Mesenchymal stem cell (in vitro differentiated cells and primary cell): Measurements from ENCODE around the gene PKHD1.

Source experiments
- DNase-seq: peaks from one replicate; pipeline ENCODE4 v3.0.0-alpha.2; 2013
- H2AFZ ChIP-seq: one replicate; pipeline ENCODE4 v1.6.1; 2013; ENCODE audit warnings: low read depth, mild to moderate bottlenecking, control low read depth, inconsistent platforms, low read length, moderate library complexity
- H2AK5ac ChIP-seq: 2 replicates; pipeline ENCODE4 v1.6.1; 2013; ENCODE audit warnings: low read length, moderate library complexity, mild to moderate bottlenecking, inconsistent platforms; ENCODE audit not compliant: severe bottlenecking
- H2BK120ac ChIP-seq: one replicate; pipeline ENCODE4 v1.6.1; 2013; ENCODE audit warnings: low read depth, mild to moderate bottlenecking, inconsistent platforms, low read length, moderate library complexity
- H2BK12ac ChIP-seq, 2 experiments: one replicate each; pipeline ENCODE4 v1.6.1; 2013; ENCODE audit warnings: inconsistent platforms in 2 of 2, low read length in 2 of 2, mild to moderate bottlenecking in 2 of 2, moderate library complexity in 2 of 2, control low read depth in 1 of 2
- H2BK15ac ChIP-seq: one replicate; pipeline ENCODE4 v1.6.1; 2013; ENCODE audit warnings: mild to moderate bottlenecking, low read depth, inconsistent platforms; ENCODE audit not compliant: poor library complexity, severe bottlenecking
- H2BK5ac ChIP-seq: 2 replicates; pipeline ENCODE4 v1.6.1; 2013; ENCODE audit warnings: low read depth, mild to moderate bottlenecking, low read length, control low read depth, inconsistent platforms; ENCODE audit not compliant: poor library complexity, severe bottlenecking
- H3K14ac ChIP-seq, 2 experiments: one replicate each; pipeline ENCODE4 v1.6.1; 2013; ENCODE audit warnings: inconsistent platforms in 2 of 2, low read length in 2 of 2, control low read depth in 1 of 2, mild to moderate bottlenecking in 1 of 2, moderate library complexity in 1 of 2
- H3K18ac ChIP-seq, 2 experiments: one replicate each; pipeline ENCODE4 v1.6.1; 2013; ENCODE audit warnings: inconsistent platforms in 2 of 2, low read length in 2 of 2, control low read depth in 1 of 2, low read depth in 1 of 2, mild to moderate bottlenecking in 1 of 2
- H3K23ac ChIP-seq, 2 experiments: one replicate each; pipeline ENCODE4 v1.6.1; 2013; ENCODE audit warnings: inconsistent platforms in 2 of 2, low read length in 2 of 2, mild to moderate bottlenecking in 2 of 2, moderate library complexity in 2 of 2, control low read depth in 1 of 2
- H3K27ac ChIP-seq: 2 replicates; pipeline ENCODE4 v1.5.1; 2013; ENCODE audit warnings: mild to moderate bottlenecking, moderate library complexity, low read length, control low read depth, inconsistent platforms; ENCODE audit not compliant: poor library complexity, severe bottlenecking
- H3K27me3 ChIP-seq, 2 experiments: 2 replicates each; pipeline versions ENCODE4 v1.6.1 to v1.7.0; 2013; ENCODE audit warnings: low read length in 2 of 2, mild to moderate bottlenecking in 2 of 2, moderate library complexity in 2 of 2, control low read depth in 1 of 2, inconsistent platforms in 1 of 2; ENCODE audit not compliant: control insufficient read depth in 1 of 2, insufficient read depth in 1 of 2
- H3K36me3 ChIP-seq, 2 experiments: 2 replicates each; pipeline versions ENCODE4 v1.6.1 to v1.7.0; 2013; ENCODE audit warnings: low read length in 2 of 2, control low read depth in 1 of 2, inconsistent platforms in 1 of 2, low read depth in 1 of 2, mild to moderate bottlenecking in 1 of 2; ENCODE audit not compliant: insufficient read depth in 2 of 2, control insufficient read depth in 1 of 2
- H3K4ac ChIP-seq, 2 experiments: one replicate each; pipeline ENCODE4 v1.6.1; 2013; ENCODE audit warnings: inconsistent platforms in 2 of 2, low read length in 2 of 2, mild to moderate bottlenecking in 2 of 2, moderate library complexity in 2 of 2, control low read depth in 1 of 2, low read depth in 1 of 2
- H3K4me1 ChIP-seq: 2 replicates; pipeline ENCODE4 v1.6.1; 2013; ENCODE audit warnings: low read depth, low read length, control low read depth; ENCODE audit not compliant: control insufficient read depth, insufficient read depth
- H3K4me2 ChIP-seq: 2 replicates; pipeline ENCODE4 v1.6.1; 2013; ENCODE audit warnings: low read length, mild to moderate bottlenecking, inconsistent platforms; ENCODE audit not compliant: poor library complexity, severe bottlenecking
- H3K4me3 ChIP-seq, 2 experiments: 2 replicates each; pipeline versions ENCODE4 v1.5.1 to v1.7.0; 2013; ENCODE audit warnings: low read length in 2 of 2, mild to moderate bottlenecking in 2 of 2, control low read depth in 1 of 2, low read depth in 1 of 2; ENCODE audit not compliant: insufficient read depth in 1 of 2
- H3K79me1 ChIP-seq: replicated peaks from 2 replicates; pipeline ENCODE4 v1.6.1; 2013; ENCODE audit warnings: mild to moderate bottlenecking, control low read depth, low read length, inconsistent platforms; ENCODE audit not compliant: poor library complexity, severe bottlenecking
- H3K9ac ChIP-seq: 2 replicates; pipeline ENCODE4 v1.7.0; 2013; ENCODE audit warnings: mild to moderate bottlenecking, low read length, moderate library complexity
- H3K9me3 ChIP-seq: 2 replicates; pipeline ENCODE4 v1.7.0; 2013; ENCODE audit warnings: mild to moderate bottlenecking, low read length; ENCODE audit not compliant: control insufficient read depth
- H4K8ac ChIP-seq: one replicate; pipeline ENCODE4 v1.6.1; 2013; ENCODE audit warnings: inconsistent platforms, mild to moderate bottlenecking, low read length, moderate library complexity
- H4K91ac ChIP-seq: one replicate; pipeline ENCODE4 v1.6.1; 2013; ENCODE audit warnings: mild to moderate bottlenecking, low read length, inconsistent platforms
- WGBS: methylation state at CpG from one replicate; pipeline ENCODE4 v1.1.7; 2013; ENCODE audit warnings: mixed read lengths; 5-methylcytosine and 5-hydroxymethylcytosine counted together

PKHD1 gene

DNA sequence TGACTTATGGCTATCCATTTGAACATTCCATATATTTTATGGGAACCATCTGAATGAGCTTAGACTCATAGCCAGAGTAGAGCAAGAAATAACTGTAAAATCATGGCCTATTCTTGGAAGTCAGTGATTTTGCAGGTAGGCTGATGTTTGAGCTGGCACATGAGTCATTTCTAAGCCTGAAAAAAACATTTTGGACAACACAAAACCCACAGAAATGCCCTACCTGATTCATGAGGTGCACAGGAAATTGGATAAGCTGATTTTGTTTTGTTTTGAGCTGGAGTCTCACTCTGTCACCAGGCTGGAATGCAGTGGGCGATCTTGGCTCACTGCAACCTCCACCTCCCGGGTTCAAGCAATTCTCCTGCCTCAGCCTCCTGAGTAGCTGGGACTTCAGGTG, 443.0 kb downstream of the PKHD1 start:
- Histone ChIP-seq H3K23ac (no peak overlapping the region), H3K18ac (no peak overlapping the region), H3K9ac (no peak overlapping the region), H2BK15ac (no peak overlapping the region), H3K14ac (no peak overlapping the region), H2BK120ac (no peak overlapping the region), H2AFZ (no peak overlapping the region), H3K9me3 (no peaks in the 10 kb centered on the region), H3K4me3 (no peak overlapping the region), H3K27ac (no peak overlapping the region), H2BK12ac (no peak overlapping the region), H3K4me2 (no peak overlapping the region), H2AK5ac (no peak overlapping the region), H3K27me3 (no peaks in the 10 kb centered on the region), H3K4ac (no peak overlapping the region), H4K91ac (no peak overlapping the region), H3K4me1 (no peaks in the 10 kb centered on the region), H3K36me3 (no peaks in the 10 kb centered on the region), H2BK5ac (no peak overlapping the region), H3K79me1 (no peaks in the 10 kb centered on the region), H4K8ac (no peak overlapping the region)
- no peak for DNase-seq
- WGBS = 100% methylated on average over 2 of the region's 2 CpGs

DNA sequence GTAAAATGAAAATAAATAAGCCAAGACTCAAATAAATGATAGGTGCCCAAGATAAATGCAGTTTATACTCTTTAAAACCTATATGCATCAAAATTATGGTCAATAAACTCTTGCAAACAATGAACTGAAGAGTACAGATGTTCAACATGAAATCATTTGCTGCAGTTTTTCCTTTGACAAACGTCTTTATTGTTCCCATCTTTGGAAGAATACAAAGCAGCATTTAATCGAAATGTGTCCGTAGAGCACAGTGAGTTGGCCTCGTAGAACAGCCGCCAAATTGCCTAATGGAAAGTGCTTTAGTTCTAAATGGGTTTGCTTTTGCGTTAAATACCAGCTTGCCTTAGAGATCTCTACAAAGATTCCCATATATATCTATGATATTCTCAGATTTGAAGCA, 447.4 kb downstream of the PKHD1 start:
- H4K91ac ChIP-seq = no peak overlapping the region
- no peaks in the 10 kb centered on the region for H3K27me3 ChIP-seq
- H3K27ac ChIP-seq = no peak overlapping the region
- no peaks in the 10 kb centered on the region for H3K79me1 ChIP-seq
- H4K8ac ChIP-seq = no peak overlapping the region
- no peaks in the 10 kb centered on the region for H3K4me1 ChIP-seq
- H2BK5ac ChIP-seq = no peak overlapping the region
- no peak overlapping the region for H3K4ac ChIP-seq
- no peak for DNase-seq
- no peak overlapping the region for H2AFZ ChIP-seq
- H3K9me3 ChIP-seq = no peaks in the 10 kb centered on the region
- H2BK12ac ChIP-seq = no peak overlapping the region
- H3K36me3 ChIP-seq = no peaks in the 10 kb centered on the region
- no peak overlapping the region for H3K4me3 ChIP-seq
- H3K4me2 ChIP-seq = no peak overlapping the region
- no peak overlapping the region for H2BK120ac ChIP-seq
- no peak overlapping the region for H2AK5ac ChIP-seq
- no peak overlapping the region for H3K18ac ChIP-seq
- H3K23ac ChIP-seq = no peak overlapping the region
- 84% methylated on average over 5 of the region's 6 CpGs for WGBS
- H2BK15ac ChIP-seq = no peak overlapping the region
- H3K9ac ChIP-seq = no peak overlapping the region
- H3K14ac ChIP-seq = no peak overlapping the region

DNA sequence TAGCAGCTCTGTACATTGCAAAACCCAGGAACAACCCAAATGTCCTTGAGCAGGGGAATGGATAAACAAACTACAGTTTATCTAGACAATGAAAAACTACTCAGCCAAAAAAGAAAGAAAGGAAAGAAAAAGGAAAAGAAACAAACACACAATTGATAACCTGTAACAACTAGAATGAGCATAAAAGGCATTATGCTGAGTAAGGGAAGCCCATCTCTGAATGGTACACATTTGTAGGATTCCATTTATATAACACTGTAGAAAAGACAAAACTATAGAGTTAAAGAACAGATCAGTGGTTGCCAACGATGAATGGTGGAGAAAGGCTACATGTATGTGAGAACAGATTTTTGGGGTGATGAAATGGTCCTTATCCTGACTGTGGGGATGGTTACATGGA, 454.0 kb downstream of the PKHD1 start:
- Histone ChIP-seq H3K4me1 (no peaks in the 10 kb centered on the region), H2BK12ac (no peak overlapping the region), H3K4me3 (no peak overlapping the region), H2AK5ac (no peak overlapping the region), H3K14ac (no peak overlapping the region), H2BK15ac (no peak overlapping the region), H2BK5ac (no peak overlapping the region), H3K9ac (no peak overlapping the region), H3K4ac (no peak overlapping the region), H3K36me3 (no peaks in the 10 kb centered on the region), H4K8ac (no peak overlapping the region), H2AFZ (no peak overlapping the region), H3K27ac (no peak overlapping the region), H3K4me2 (no peak overlapping the region), H4K91ac (no peak overlapping the region), H2BK120ac (no peak overlapping the region), H3K23ac (no peak overlapping the region), H3K18ac (no peak overlapping the region), H3K27me3 (no peaks in the 10 kb centered on the region), H3K79me1 (no peaks in the 10 kb centered on the region), H3K9me3 (peaks cover 5% of the 10 kb centered on the region)
- DNase-seq = no peak
- no CpG with 5 or more reads among the region's 1 CpG for WGBS

DNA sequence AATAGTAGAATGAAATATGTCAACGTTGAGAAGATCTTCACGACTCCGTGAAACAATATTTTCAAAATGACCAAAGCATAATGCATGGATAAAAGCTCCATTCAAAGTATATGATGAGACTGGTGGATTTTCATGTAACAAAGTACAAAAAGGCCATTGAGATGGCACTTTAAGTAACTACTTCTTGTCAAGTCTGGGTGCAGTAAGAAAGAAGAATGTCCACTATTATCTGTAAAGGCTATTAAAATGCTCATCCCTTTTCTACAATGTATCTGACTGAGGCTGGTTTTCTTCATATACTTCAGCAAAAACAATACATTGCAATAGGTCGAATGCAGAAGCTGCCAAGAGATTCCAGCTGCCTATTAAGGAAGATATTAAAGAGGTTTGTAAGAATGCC, 457.4 kb downstream of the PKHD1 start:
- Histone ChIP-seq H3K9me3 (peaks cover 6% of the 10 kb centered on the region), H2BK5ac (no peak overlapping the region), H4K8ac (no peak overlapping the region), H3K23ac (no peak overlapping the region), H3K4me1 (no peaks in the 10 kb centered on the region), H4K91ac (no peak overlapping the region), H3K36me3 (no peaks in the 10 kb centered on the region), H3K27me3 (no peaks in the 10 kb centered on the region), H2BK120ac (no peak overlapping the region), H2BK12ac (no peak overlapping the region), H3K9ac (no peak overlapping the region), H3K27ac (no peak overlapping the region), H3K14ac (no peak overlapping the region), H2AFZ (no peak overlapping the region), H3K4ac (no peak overlapping the region), H3K4me3 (no peak overlapping the region), H3K79me1 (no peaks in the 10 kb centered on the region), H2AK5ac (no peak overlapping the region), H2BK15ac (no peak overlapping the region), H3K4me2 (no peak overlapping the region), H3K18ac (no peak overlapping the region)
- 94% methylated on average over 3 of the region's 4 CpGs for WGBS
- no peak for DNase-seq
